HL-60/S4 treated with phorbol 12-myristate 13-acetate at 8.2 ng/mL for 4 days and 3 days (cell line): ENCODE measurements around the gene CDCA5.

ENCODE experiments used
- in situ Hi-C: fragments of 300-500 bp; cut with MboI; formaldehyde crosslinking; loops from 2 replicates; pipeline ENCODE4 v1.15.0; 2022; ENCODE audit warnings: low sequenced_read_pairs

Gene CDCA5

GRCh38 chr11:65107751-65108468, 24.1 kb upstream of the CDCA5 start:
- in situ Hi-C loops, result no loop called here

DNA sequence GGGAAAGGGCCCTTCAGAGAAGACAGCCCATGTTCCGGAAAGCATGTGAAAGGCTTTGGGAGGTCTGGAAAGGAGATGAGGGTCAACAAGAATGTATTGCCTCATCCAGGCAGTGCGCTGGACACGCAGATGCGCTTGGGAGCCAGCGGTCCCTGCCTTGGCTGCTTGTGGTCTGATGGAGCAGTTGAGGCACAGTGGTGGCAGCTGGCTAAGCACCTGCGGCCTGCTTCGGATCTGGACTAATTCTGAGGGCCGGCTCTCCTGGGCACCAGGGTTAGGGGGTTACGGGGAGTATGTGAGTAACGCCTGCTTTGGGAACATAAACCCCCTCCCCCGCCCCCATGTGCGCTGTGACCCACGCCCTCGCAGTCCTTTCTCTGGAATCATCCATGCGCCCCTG, 23.2 kb upstream of the CDCA5 start:
- in situ Hi-C loops, result no loop called here

GRCh38 chr11:65104628-65105027, 20.8 kb upstream of the CDCA5 start:
- in situ Hi-C loops, result no loop called here

- in situ Hi-C loops, result no loop called here
These were observed 19.6 kb upstream of the CDCA5 start for GRCh38 chr11:65103476-65103875.

GRCh38 chr11:65102142-65103095, 18.6 kb upstream of the CDCA5 start:
- in situ Hi-C loops, result no loop called here

GRCh38 chr11:65100674-65101350, 17.0 kb upstream of the CDCA5 start:
- in situ Hi-C loops, result no loop called here

- in situ Hi-C loops, result no loop called here
These were observed 13.1 kb upstream of the CDCA5 start for GRCh38 chr11:65096926-65097325.

DNA sequence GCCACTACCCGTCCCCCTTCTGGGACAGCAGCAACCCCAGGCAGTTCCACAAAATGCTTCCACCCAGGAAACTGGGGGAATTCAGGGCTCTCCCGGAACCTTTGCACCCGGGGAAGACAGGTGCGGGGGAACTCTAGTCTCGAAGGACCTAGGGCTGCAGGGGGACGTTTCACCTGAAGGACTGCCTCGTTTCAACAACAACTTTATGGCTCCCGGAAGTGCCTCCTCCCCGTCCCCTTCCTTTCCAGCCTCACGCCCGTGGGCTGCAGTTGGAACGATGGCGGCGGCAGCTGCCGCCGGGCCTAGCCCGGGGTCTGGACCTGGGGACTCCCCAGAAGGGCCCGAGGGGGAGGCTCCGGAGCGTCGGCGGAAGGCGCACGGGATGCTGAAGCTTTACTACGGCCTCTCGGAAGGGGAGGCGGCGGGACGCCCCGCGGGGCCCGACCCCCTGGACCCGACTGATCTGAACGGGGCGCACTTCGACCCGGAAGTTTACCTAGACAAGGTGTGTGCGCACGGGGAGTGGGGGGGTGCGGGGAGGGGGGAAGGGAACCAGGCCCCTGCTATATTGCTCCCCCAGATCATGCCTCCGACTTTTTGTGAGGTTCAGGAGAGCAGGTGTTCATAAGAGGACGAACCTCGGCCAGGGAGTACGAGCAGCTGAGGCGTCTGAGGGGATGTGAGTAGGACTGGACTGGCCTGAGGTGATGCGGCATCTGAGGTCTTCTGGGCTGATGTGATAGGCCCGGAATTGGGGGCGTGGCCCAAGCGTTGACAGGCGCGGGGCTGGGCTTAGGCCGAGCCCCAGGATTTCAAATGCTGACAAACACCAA, 12.3 kb upstream of the CDCA5 start, which contains the start of gene VPS51:
Gene VPS51 (plus strand): TSS at position 241 of the 833 bp plus-strand sequence. CDS start 37 bp downstream, at position 278.
- in situ Hi-C loops, result no loop called here

DNA sequence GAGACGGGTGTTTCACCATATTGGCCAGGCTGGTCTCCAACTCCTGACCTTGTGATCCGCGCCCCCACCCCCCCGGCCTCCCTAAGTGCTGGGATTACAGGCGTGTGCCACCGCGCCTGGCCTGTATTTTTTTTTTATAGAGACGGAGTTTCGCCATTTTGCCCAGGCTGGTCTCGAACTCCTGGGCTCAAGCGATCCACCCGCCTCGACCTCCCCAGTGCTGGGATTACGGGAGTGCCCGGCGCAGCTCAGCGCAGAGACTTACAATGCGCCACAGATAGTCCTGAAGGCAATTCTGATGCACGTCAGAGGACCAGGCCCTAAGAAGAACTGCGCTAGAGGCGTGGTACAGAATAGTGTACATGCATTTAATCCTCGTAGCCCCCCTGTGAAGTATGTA, 11.6 kb upstream of the CDCA5 start:
- in situ Hi-C loops, result no loop called here

DNA sequence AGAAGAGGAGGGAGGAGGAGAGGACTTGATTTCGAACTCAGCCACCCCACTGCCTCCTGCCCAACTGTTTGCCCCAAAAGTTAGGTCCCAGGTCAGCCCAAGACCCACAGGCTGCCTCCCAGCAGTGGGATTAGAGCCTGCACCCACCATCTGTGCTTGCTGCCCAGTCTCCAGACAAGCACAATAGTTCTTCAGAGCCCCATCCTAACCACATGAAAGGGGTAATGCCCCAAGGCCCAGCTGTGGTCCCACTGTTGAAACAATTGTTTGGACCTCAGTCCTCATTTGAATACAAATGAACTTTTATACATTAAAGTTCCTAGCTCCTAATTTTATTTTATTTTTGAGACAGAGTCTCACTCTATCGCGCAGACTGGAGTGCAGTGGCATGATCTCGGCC, 6.8 kb upstream of the CDCA5 start:
- in situ Hi-C loops, result no loop called here

DNA sequence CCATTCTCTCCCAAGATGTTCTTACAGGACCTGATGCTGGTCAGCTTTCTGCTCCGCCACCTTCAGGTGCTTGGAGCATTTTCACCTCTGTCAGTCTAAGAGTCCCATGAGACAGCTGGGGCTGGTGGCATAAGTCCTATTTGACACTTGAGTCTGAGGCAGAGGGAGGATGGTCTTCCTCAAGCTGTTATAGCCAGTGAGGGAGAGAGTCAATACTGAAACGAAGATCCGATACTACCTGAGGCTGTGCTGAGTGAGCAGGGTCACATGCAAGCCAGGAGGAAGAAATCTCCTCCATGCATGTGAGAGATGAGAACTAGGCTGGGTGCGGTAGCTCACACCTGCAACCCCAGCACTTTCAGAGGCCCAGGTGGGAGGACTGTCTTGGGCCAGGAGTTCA, 5.8 kb upstream of the CDCA5 start:
- in situ Hi-C loops, result no loop called here

- in situ Hi-C loops, result no loop called here
These were observed 4.0 kb upstream of the CDCA5 start for GRCh38 chr11:65087827-65088226.

- in situ Hi-C loops, result no loop called here
These were observed 3.4 kb upstream of the CDCA5 start for GRCh38 chr11:65087216-65087615.

GRCh38 chr11:65086809-65087208, 3.0 kb upstream of the CDCA5 start:
- in situ Hi-C loops, result no loop called here

DNA sequence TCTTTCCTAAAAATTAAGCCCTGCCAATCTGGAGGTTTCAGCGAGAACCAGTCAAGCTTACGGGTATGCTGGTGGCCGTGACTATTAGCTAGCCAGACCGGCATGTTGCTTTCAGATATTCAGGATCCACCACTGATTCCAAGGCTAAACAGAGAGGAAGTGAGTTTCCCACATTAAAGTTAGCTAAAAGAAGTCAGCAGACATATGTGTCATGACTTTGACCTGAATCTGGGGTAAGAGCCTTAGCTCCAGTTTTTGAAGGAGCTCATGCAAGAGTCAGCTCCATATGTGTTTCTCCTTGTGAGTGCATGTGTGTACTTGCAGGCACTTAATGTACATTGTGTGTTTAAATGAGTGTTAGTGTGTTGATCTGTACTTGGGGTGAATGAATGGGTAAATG, 1.6 kb upstream of the CDCA5 start:
- in situ Hi-C loops, result no loop called here

GRCh38 chr11:65084598-65085375, 947 bp upstream of the CDCA5 start:
- in situ Hi-C loops, result no loop called here

GRCh38 chr11:65083134-65083833, 556 bp downstream of the CDCA5 start:
- in situ Hi-C loops, result no loop called here

- in situ Hi-C loops, result no loop called here
These were observed 5.0 kb downstream of the CDCA5 start for GRCh38 chr11:65078786-65079342.

- in situ Hi-C loops, result no loop called here
These were observed 5.7 kb downstream of the CDCA5 start for GRCh38 chr11:65078151-65078550.
